Endothelial cell of umbilical vein (primary cell): ENCODE results near the gene NDRG2.

ENCODE experiments used
- EZH2 ChIP-seq: IDR thresholded peaks from 2 replicates; pipeline ENCODE4 v1.6.1; 2012; ENCODE audit warnings: borderline replicate concordance, low read depth, mild to moderate bottlenecking, moderate library complexity, low read length, inconsistent platforms; ENCODE audit not compliant: severe bottlenecking
- FOS ChIP-seq: IDR thresholded peaks from 2 replicates; pipeline ENCODE4 v1.6.1; 2011; ENCODE audit warnings: mild to moderate bottlenecking, low read length, moderate library complexity, borderline replicate concordance; ENCODE audit not compliant: insufficient read depth
- GATA2 ChIP-seq: IDR thresholded peaks from 2 replicates; pipeline ENCODE4 v1.7.0; 2011; ENCODE audit warnings: low read depth, mild to moderate bottlenecking, moderate library complexity, mixed read lengths, low read length; ENCODE audit not compliant: insufficient read length, insufficient read depth
- JUN ChIP-seq: IDR thresholded peaks from 2 replicates; pipeline ENCODE4 v1.6.1; 2011; ENCODE audit warnings: borderline replicate concordance, low read depth; ENCODE audit not compliant: insufficient read length, insufficient read depth
- MYC ChIP-seq: IDR thresholded peaks from one replicate; pipeline ENCODE4 v1.6.1; 2011; ENCODE audit warnings: mild to moderate bottlenecking, low read depth, low read length
- POLR2A ChIP-seq: IDR thresholded peaks from 2 replicates; pipeline ENCODE4 v1.6.1; 2012; ENCODE audit warnings: low read depth, mild to moderate bottlenecking, control low read depth, low read length
- POLR2AphosphoS5 ChIP-seq: IDR thresholded peaks from 2 replicates; pipeline ENCODE4 v1.6.1; 2012; ENCODE audit warnings: low read depth, mild to moderate bottlenecking, control low read depth, low read length, moderate library complexity; ENCODE audit not compliant: insufficient read depth
- TF ChIP-seq, protein P1 (sequence below), 2 donors: IDR thresholded peaks; 1 replicate in 1 of 2; 2 replicates in 1 of 2; pipeline ENCODE4 v1.5.1; 2011; ENCODE audit warnings: low read length in 2 of 2, mild to moderate bottlenecking in 2 of 2, moderate library complexity in 2 of 2, control low read depth in 1 of 2, inconsistent platforms in 1 of 2, low read depth in 1 of 2; ENCODE audit not compliant: insufficient read depth in 1 of 2; ENCODE audit errors: extremely low read depth in 1 of 2
- TF ChIP-seq, protein P2 (sequence below): IDR thresholded peaks from 2 replicates; pipeline ENCODE4 v1.6.1; 2011; ENCODE audit not compliant: insufficient read depth, insufficient read length

DNA sequence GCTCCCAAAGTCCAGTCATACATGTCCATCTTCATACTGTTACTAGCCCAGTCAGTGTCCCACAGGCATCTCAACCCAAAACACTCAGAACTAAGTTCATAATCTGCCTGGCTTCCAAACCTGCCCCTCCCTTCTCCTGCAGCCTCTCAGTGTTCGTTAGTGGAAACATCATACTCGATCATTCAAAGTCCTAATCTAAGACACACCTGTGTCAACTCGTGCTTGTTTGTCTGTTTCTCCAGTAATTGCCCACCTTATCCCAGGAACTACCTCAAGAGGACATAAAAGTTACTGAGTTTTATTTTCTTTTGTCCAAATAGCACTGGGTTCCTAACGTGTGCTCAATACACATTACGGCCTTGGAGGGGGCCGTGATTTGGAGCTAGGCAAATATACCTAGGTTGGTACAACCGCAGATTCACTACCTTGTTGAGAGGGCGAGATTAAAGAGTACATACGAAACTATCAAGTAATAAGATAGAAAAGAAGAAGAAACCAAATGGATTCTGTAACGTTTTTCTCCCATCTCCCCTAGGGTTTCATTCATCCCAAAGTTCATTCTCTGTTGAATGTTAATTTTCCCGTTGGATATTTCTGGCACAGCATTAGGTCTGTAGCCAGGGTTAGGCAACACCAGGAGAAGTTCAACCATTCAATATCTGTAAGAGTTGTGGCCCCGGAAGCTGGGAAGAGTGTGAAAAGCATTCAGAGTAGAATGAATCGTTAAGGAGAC is 35.9 kb upstream of the NDRG2 start:
- TF ChIP-seq, protein P1, sequence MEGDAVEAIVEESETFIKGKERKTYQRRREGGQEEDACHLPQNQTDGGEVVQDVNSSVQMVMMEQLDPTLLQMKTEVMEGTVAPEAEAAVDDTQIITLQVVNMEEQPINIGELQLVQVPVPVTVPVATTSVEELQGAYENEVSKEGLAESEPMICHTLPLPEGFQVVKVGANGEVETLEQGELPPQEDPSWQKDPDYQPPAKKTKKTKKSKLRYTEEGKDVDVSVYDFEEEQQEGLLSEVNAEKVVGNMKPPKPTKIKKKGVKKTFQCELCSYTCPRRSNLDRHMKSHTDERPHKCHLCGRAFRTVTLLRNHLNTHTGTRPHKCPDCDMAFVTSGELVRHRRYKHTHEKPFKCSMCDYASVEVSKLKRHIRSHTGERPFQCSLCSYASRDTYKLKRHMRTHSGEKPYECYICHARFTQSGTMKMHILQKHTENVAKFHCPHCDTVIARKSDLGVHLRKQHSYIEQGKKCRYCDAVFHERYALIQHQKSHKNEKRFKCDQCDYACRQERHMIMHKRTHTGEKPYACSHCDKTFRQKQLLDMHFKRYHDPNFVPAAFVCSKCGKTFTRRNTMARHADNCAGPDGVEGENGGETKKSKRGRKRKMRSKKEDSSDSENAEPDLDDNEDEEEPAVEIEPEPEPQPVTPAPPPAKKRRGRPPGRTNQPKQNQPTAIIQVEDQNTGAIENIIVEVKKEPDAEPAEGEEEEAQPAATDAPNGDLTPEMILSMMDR (IDR thresholded peaks at IDR 0.05; ENCODE audit: extremely low read depth in 1 of 2, insufficient read depth in 1 of 2, low read depth in 1 of 2, low read length in 2 of 2), result no peak
- TF ChIP-seq POLR2A, result no peak
- TF ChIP-seq, protein P2, sequence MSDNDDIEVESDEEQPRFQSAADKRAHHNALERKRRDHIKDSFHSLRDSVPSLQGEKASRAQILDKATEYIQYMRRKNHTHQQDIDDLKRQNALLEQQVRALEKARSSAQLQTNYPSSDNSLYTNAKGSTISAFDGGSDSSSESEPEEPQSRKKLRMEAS, result no peak
- no peak for TF ChIP-seq EZH2
- TF ChIP-seq POLR2AphosphoS5, result no peak
- no peak for TF ChIP-seq MYC
- TF ChIP-seq GATA2, result no peak
- no peak for TF ChIP-seq JUN
- TF ChIP-seq FOS, result no peak
